GM12873 (cell line): ENCODE measurements around the gene TIMM50.

Source experiments
- TF ChIP-seq, protein P1 (sequence below): IDR thresholded peaks from 2 replicates; pipeline ENCODE4 v1.5.1; 2012; ENCODE audit warnings: low read depth, mild to moderate bottlenecking, moderate library complexity, low read length, control low read depth; ENCODE audit not compliant: insufficient read depth; ENCODE audit errors: missing control alignments

The TIMM50 gene

DNA sequence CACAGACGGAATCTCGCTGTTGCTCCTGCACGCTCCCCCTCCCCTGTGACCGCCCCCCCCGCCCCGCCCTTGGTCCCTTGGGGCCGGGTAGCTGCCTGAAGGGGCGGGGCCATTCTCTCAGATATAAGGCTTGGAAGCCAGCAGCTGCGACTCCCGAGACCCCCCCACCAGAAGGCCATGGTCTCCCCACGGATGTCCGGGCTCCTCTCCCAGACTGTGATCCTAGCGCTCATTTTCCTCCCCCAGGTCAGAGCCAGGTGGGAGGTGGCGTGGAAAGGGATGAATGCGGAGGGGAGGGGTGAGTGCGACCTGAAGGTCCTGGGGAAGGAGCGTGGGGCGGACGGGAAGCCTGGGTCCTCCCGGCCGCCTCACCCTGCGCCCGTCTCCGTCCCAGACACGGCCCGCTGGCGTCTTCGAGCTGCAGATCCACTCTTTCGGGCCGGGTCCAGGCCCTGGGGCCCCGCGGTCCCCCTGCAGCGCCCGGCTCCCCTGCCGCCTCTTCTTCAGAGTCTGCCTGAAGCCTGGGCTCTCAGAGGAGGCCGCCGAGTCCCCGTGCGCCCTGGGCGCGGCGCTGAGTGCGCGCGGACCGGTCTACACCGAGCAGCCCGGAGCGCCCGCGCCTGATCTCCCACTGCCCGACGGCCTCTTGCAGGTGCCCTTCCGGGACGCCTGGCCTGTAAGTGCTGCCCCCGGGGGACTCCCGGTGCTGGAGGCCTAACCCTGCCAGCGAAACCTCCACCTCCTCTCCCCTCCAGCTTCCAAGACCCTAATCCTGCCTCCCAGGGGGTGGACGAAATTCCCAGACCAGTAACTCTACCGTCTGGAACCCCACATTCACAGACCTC, 18.4 kb downstream of the TIMM50 start, which contains the start of gene DLL3:
DLL3 (plus strand) TSS at position 150 of the 845 bp plus-strand sequence; CDS start at position 178, 28 bp downstream.
- TF ChIP-seq, protein P1, sequence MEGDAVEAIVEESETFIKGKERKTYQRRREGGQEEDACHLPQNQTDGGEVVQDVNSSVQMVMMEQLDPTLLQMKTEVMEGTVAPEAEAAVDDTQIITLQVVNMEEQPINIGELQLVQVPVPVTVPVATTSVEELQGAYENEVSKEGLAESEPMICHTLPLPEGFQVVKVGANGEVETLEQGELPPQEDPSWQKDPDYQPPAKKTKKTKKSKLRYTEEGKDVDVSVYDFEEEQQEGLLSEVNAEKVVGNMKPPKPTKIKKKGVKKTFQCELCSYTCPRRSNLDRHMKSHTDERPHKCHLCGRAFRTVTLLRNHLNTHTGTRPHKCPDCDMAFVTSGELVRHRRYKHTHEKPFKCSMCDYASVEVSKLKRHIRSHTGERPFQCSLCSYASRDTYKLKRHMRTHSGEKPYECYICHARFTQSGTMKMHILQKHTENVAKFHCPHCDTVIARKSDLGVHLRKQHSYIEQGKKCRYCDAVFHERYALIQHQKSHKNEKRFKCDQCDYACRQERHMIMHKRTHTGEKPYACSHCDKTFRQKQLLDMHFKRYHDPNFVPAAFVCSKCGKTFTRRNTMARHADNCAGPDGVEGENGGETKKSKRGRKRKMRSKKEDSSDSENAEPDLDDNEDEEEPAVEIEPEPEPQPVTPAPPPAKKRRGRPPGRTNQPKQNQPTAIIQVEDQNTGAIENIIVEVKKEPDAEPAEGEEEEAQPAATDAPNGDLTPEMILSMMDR: no peak

DNA sequence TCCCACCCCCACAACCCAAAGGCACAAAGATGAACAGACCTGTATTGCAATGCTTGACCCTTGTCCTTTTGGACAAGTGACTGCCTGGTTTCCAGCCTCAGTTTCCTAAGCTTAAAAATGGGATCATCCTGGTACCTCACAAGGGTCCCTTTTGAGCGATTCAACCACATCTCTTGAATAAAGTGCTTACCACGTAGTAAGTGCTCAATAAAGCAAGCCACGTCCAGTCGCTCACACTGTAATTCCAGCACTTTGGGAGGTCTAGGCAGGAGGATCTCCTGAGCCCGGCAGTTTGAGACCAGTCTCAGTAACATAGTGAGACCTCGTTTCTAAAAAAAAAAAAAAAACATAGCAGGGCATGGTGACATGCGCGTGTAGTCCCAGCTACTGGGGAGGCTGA, 19.3 kb downstream of the TIMM50 start:
- TF ChIP-seq, protein P1: no peak

DNA sequence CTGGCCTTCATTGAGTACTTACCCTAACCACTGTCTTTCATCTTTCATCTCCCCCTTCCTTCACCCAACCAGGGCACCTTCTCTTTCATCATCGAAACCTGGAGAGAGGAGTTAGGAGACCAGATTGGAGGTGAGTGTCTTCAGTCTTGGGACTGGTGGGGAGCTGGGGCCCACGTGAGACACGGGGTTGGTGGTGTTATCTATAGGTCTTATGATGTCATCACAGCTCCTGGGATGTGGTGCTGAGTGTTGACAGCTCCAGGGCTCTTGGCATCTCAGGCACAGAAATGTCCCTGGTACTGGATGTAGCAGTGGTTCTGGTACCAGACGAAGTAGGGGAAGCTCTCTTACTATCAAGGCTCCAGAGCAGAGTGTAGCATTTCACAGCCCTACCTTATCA, 19.9 kb downstream of the TIMM50 start:
- TF ChIP-seq, protein P1: no peak

DNA sequence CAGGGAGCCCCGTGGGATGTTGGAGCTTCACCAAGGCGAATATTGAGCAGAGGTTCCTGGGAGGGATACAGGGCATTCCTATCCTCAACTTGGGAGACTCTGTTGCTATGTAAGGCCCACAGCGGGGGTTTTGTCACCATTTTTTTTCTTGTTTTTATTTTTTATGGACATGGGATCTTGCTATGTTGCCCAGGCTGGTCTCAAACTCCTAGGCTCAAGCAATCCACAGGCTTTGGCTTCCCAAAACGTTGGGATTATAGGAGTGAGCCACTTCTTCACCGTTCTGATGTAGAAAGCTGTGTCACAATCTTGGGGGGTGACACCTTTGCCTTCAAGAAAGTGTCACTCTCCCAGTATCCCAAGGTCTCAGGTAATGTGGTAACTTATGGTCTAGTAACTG, 20.7 kb downstream of the TIMM50 start:
- TF ChIP-seq, protein P1: no peak

DNA sequence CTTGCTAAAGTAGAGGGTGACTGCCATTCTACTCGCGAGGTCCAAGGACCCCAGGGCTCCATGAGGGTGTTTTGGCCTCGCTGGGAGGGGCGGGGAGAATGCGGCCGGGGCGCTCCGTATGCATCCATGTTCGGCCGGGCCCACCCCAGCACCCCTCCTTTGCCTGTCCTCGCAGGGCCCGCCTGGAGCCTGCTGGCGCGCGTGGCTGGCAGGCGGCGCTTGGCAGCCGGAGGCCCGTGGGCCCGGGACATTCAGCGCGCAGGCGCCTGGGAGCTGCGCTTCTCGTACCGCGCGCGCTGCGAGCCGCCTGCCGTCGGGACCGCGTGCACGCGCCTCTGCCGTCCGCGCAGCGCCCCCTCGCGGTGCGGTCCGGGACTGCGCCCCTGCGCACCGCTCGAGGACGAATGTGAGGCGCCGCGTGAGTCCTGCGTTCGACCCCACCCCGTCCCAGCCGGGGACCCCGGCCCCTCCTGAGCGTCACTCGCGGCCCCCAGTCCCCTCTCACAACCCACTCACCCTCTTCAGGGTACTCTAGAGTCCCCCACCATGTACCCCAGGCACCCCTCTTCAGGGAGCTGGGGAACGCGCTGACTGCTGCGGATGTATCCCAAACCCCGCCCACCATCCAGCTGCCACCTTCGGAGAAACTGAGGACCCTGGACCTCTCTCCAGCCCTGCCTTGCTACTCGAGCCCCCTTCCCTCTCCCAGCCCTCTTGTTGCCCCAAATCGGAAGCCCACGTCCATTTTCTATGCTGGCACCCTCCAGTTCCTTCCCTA, 22.2 kb downstream of the TIMM50 start:
- TF ChIP-seq, protein P1: peak; percentile 85

DNA sequence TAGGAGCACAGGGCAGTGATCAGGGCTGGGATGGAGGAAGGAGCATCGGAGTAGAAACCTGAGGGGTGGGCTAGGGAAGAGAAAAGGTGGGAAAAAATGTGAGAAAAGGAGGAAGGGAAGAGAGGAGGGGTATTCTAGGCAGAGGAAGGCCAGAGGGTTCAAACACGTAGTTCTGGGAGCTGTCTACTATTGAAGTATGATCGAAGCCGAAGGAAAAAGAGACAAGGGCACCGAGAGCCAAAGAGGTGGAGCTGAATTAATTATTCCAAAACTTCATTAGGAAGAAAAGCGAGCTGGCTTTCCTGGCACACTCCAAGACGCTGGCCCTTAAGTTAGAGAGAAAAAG, 25.9 kb downstream of the TIMM50 start:
- TF ChIP-seq, protein P1: no peak
